Fibroblast of mammary gland (primary cell): ENCODE results near the gene RAPGEF4.
A peak's percentile ranks its signal among the peaks of the same experiment; 100 is the strongest.

Experiments used
- DNase-seq: peaks from one replicate; pipeline ENCODE4 v3.0.0-alpha.2; 2010; ENCODE audit warnings: low read depth
- H3K4me3 ChIP-seq: 2 replicates; pipeline ENCODE4 v1.5.1; 2011; ENCODE audit warnings: low read depth, mild to moderate bottlenecking, low read length, moderate library complexity; ENCODE audit not compliant: control insufficient read depth
- CTCF ChIP-seq: conservative IDR thresholded peaks from 2 replicates; pipeline ENCODE4 v1.5.1; 2011; ENCODE audit warnings: low read depth, low read length, inconsistent platforms; ENCODE audit not compliant: control insufficient read depth, insufficient read depth

The RAPGEF4 gene

DNA sequence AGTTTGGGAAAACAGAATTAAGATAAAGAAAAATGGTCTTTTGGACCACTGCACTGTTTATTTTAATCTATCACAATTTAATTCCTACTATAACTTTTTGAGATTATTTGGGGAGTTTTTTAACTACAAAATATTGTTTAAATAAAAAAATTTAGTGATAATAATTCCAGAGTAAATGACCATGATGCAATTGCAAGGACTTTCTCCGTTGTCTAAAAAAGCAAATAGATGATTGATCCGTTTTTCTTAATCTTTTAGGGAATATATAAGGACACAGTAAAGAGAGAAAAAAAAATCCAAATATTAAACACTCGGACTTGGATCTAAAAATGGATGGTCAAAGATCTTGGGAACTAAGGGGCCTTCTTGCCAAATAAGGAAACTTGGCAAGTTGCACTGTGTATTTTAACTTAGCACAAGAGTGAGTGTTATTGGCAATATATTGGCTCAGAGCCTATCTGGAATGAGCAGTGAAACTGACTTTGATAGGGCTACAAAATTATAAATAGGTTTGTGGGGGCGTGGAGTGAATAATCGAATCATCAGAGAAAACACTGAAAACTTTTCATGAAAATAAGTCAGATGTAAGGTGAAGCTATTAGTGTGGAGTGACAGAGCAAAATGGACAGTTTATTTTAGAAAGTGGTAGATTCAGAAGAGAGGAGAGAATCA lies 342.0 kb downstream of the RAPGEF4 start:
- H3K4me3 ChIP-seq = peak overlapping the region; percentile 81
- no peak for TF ChIP-seq CTCF
- DNase-seq = peak; percentile 79

DNA sequence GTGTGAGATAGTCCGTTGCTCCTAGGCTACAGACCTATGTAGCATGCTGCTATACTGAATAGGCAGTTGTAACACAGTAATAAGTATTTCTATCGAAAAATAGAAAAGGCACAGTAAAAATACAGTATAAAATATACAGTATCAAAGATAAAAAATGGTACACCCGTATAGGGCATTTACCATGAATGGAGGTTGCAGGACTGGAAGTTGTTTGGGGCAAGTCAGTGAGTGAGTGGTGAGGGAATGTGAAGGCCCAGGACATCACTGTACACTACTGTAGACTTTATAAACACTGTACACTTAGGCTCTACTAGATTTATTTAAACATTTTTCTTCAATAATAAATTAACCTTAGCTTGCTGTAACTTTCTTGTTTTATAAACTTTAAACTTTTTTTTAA lies 343.5 kb downstream of the RAPGEF4 start:
- TF ChIP-seq CTCF = no peak
- no peak for DNase-seq
- no peak overlapping the region for H3K4me3 ChIP-seq

DNA sequence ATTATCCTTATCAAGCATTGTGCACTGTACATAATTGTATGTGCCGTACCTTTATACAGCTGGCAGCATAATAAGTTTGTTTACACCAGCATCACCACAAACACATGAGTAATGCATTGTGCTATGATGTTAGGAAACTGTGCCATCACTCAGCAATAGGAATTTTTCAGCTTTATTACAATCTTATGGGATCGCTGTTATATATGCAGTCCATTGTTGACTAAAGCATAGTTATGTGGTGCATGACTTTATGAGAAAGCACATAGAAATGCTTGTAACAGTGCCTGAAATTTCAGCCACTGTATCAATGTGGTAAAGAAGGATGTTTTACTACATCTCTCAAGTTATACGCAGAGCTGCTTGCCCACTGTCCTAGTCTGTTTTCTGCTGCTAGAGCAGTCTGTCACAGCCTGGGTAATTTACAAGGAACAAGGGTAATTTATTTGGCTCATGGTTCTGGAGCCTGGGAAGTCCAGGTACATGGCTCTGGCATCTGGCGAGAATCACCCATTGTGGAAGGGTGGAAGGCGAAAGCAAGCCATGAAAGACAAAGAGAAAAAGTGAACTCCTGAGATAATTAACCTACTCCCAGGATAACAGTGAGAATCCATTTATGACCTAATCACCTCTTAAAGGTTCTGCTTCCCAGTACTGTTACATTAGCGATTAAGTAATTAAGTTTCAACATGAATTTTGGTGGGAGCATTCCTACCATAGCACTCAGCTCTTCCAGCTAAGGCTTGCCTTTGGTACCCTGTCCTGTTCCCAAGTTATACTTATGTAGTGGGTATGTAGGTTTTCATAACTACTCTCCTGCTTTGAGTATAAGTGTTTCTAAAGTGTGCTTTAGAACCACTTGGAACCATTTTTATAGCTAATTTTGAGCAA lies 344.6 kb downstream of the RAPGEF4 start:
- no peak for TF ChIP-seq CTCF
- peak; percentile 96 for DNase-seq
- H3K4me3 ChIP-seq = no peak overlapping the region

GRCh38 chr2:173086518-173087213 lies 351.0 kb downstream of the RAPGEF4 start:
- H3K4me3 ChIP-seq = no peak overlapping the region
- peak; percentile 70 for DNase-seq
- no peak for TF ChIP-seq CTCF

- peak; percentile 40 for DNase-seq
- no peak for TF ChIP-seq CTCF
- H3K4me3 ChIP-seq = no peak overlapping the region
Observed at GRCh38 chr2:173087214-173087581, 351.6 kb downstream of the RAPGEF4 start.

DNA sequence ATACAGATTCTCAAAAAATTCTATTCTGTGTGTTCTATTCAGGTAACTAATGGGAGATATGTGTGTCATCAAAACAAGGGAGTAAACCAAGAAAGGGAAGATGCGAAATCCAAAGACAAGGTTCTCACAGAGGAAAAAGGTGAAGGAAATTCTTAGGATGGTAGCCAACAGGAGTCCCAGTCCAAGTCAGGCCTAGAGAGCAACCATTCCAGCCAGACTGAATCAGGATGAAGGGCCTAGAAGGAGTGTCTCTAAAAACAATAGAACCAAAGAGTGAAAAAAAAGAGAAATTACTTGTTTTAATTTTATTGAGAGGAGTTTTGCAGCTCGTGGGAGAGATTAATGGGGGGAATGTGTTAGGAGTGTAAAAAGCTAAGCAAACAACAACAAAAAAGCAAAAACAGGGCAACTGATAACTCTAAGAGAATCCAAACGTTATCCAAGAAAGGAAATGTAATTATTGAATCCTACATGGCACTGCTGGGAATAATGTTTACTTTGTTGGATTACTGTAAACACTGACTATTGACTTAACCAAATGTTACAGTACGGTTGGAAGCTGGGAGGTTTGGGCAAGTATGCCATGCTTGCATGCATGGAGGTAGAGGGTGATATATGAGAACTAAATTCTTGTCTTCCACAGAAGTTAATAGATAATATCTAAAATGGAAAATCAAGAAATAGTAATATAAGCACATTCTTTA lies 352.3 kb downstream of the RAPGEF4 start:
- DNase-seq = no peak
- H3K4me3 ChIP-seq = no peak overlapping the region
- no peak for TF ChIP-seq CTCF
